ENCODE data around the gene KBTBD2.
A peak's percentile ranks its signal among the peaks of the same experiment; 100 is the strongest.
"Not testable (repeated sequence)": the region's sequence is repeated elsewhere in the genome, so short reads cannot be mapped to it uniquely, and the experiment has no call there.

KBTBD2 gene

DNA sequence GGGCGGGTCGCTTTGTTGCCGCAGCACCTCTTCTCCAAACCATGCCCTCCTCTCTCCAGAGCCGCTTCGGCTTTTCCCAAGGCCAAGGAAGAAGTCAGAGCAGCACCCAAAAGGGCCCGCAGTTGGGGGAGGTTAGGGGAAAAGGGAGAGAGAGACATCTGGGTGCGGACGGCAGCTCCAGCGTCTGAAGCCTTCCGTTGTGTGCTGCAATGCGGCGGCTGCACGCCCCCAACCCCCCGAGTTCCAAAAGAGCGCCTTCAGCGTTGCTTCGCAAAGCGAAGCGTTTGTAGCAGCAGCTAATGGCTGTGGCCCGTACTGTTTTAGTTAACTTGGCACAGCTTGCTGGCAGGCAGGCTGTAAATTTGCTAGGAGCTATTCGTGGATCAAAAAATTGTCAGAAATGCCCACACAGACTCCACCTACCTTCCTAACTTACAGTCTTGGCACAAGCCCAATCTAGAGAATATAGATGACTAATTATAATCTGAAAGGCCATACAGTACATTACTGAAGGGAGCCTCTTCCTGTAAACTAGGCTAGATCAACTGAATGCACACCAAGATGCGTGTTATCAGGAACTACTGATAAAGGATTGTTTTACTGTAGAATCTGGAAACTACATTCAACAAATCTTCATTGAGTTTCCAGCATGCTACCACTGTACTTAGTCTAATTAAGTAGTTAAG is 1.1 kb upstream of the KBTBD2 start:
- no peak for DNase-seq

GRCh38 chr7:32891800-32892520 is 400 bp upstream of the KBTBD2 start:
- DNase-seq: peak; percentile 95

GRCh38 chr7:32890793-32891042 is 842 bp downstream of the KBTBD2 start:
- DNase-seq: no peak

DNA sequence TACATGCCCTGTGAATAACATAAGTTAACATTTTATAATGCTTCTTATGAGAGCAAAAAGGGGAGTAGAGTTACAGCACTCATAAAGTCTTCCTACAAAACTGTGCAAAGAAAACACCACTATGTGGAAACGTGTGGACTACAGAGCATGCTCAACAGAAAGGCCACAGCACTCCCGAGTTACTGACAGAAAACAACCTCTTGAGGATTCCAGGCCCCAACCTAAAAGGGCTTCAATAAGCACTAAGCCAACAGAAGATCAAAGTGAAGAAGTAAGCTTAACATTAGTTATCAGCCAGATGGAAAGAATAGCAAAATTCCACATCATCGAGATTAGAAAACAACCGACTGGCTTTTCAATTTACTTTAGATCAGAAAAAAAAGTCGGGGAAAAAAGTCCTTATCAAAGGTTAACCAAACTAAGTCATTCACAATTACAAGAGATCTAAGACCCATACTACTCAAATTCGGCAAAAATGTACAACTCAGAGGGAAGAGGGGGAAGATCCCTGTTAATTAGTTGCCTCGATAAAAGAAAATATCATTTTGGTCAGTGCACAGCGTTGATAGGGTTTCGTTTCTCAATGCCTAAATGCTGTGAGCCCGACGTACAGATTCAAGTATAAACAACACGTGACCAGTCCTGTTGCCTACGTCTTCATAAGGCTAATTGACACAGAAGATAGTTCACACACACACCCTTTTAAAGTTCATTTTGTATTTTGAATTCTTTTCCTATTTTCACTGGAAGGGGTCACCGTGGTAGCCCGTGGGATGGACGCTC is 1.4 kb downstream of the KBTBD2 start:
- DNase-seq: peak; percentile 41

DNA sequence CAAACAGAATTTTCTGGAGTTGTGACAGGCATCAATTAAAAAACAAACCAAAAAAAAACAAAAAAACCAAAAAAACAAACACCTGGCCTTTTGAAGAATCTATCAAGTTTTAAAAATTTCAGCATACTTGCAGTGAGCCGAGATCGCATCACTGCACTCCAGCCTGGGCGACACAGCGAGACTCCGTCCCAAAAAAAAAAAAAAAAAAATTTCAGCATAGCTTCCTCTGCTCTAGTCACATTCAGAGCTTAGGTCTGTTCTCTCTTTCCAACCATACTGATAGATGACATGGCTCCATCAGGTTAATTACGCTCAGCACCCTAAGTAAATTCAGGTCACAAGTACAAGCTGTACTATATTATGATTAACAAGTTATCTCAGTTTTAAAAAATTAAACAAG is 3.1 kb downstream of the KBTBD2 start:
- no peak for DNase-seq

DNA sequence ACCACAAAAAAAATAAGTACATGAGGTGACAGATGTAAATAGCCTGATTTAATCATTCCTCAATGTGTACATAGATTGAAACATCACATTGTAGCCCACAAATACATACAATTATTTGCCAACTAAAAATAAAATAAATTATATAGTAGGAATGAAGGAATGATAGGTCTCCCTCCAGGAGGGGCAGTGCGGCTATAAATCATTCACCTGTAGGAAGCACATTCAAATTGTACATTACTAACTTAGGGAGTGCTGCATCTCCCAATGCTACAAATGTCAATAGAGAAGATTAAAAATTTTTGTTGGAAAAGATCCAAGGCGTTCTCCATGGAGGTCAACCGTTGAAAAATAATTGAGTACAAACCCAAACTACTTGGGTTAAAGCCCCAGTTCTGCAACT is 4.2 kb downstream of the KBTBD2 start:
- DNase-seq: no peak

- no peak for DNase-seq
These were observed 10.2 kb downstream of the KBTBD2 start for GRCh38 chr7:32881074-32881982.

DNA sequence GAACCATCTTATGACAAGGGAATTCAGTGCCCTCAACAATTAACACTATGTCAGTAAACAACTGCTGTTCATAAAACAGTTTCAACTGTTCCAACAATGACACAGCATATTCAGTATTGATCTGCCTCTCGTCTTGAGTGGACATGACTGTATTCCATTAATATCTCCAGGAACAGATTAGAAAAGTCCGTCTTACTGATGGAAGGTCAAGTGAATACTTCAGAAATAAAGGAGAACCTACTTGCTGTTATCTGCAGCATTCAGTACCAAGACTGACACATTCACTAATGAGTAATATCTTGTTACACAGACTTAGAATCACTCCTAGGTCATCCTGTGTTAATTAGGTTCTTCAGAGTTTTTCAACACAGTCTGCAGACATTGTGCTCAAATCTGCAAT is 12.1 kb downstream of the KBTBD2 start:
- no peak for DNase-seq

- not testable (repeated sequence) for DNase-seq
These were observed 13.5 kb downstream of the KBTBD2 start for GRCh38 chr7:32878023-32878422.

DNA sequence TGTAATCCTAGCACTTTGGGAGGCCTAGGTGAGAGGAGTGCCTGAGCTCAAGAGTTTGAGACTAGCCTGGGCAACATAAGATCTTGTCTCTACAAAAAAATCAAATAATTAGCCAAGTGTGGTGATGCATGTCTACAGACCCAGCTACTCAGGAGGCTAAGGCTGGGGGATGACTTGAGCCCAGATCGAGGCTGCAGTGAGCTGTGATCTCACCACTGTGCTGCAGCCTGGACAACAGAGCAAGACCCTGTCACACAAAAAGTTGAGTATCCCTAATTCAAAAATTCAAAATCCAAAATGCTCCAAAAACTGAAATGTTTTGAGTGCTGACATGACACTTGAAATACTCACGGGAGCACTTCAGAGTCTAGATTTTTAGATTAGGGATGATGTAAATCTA is 19.1 kb downstream of the KBTBD2 start:
- no peak for DNase-seq

DNA sequence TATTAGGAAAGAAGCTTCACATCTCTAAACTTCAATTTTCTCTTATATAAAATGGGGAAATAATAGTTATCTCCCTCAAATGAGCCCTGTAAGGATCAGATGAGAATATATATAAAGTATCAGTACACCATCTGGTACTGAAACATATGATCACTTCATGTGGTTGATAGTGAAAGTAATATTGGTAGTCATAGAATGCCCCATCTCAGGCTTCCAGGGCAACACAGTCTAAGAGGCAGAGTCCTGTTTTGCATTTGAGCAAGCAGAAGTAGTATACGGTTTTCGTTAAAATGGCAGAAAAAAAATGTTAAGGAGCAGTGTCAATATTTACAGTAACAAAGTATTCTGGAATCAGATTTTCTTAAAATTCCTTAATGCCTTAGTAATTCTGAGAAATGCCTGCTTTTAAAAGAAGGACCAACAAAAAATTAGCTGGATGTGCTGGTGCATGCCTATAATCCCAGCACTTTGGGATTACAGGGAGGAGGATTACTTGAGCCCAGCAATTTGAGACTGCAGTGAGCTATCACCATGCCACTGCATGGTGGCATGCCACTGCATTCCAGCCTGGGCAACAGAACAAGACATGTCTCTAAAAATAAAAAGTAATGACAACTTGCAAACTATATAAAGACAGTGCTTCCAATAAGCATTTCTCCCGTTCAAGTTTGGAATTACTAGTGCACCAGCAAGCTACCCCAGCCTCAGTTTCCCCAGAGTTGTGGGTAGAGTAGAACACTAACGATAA is 19.8 kb downstream of the KBTBD2 start:
- no peak for DNase-seq

DNA sequence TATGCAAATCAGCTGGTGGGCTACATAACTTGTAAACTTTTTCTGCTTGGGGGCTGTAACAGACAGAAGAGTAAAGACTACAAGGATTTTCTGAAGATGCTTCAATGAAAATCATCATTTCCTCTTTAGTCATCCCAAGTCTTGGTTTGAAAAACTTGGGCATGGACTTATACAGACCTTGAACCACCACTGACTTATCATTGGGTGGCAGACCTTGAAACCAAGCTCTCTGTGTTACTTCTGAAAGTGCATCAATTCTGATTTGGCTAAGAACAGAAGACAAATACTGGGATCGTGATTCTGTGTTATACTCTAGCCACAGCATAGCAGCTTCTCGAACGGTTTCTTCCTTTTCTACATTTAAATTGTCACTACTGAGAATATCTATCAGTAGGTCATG is 21.3 kb downstream of the KBTBD2 start:
- no peak for DNase-seq

- DNase-seq: no peak
These were observed 21.8 kb downstream of the KBTBD2 start for GRCh38 chr7:32869716-32870115.

DNA sequence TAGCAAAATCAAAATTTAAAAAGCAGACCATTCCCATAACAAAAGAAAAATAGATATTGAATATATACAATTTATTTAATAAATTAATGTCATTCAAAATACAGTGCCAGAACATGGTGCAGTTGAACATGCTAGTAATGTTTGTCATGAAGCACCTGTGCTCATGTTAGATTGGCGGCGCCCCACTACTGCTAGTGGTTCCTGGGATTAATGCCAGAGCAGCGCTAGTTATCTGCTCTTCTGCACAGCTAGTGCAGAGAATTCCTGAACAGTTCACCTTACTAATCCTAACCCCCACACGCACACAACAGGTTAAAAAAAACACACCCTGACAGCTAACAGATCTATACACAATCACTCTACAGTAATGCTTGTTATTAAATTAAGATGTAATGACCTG is 23.4 kb downstream of the KBTBD2 start:
- DNase-seq: no peak

GRCh38 chr7:32865448-32866030 is 26.0 kb downstream of the KBTBD2 start:
- no peak for DNase-seq

- not testable (repeated sequence) for DNase-seq
These were observed 27.7 kb downstream of the KBTBD2 start for GRCh38 chr7:32863872-32864271.

DNA sequence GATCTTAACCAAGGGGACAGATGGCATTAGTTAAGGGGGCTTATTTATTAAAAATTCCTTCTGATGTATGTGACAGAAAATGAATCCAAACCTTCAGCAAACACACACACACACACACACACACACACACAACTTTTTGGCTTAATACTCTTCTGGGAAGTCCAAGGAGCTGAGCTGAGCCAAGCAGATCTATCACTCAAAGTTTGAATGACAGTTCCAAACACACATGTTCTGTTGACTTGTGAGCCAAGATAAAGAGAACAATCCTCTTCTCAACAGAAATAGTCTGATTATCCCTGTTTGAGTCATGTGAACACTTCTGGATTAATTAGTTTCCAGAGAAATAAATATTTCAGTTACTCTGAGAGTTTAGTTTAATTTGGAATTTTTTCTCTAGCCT is 31.5 kb downstream of the KBTBD2 start:
- DNase-seq: no peak

DNA sequence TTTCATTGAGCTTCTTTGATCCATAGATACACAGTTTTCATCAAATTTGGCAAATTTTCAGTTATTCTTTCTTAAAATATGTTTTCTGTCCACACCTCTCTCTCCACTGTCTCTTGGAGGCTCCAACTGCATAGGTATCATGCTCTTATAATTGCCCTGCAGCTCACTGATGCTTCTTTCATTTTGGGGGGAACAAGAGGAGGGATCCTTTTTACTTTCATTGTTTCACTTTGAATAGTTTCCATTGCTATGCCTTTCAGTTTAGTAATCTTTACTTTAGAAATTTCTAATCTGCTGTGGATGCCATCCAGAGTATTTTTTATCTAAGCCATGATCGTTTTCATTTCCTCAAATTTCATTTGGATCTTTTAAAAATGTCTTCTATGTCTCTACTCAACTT is 32.9 kb downstream of the KBTBD2 start:
- DNase-seq: no peak

GRCh38 chr7:32857063-32857462 is 34.5 kb downstream of the KBTBD2 start:
- not testable (repeated sequence) for DNase-seq

DNA sequence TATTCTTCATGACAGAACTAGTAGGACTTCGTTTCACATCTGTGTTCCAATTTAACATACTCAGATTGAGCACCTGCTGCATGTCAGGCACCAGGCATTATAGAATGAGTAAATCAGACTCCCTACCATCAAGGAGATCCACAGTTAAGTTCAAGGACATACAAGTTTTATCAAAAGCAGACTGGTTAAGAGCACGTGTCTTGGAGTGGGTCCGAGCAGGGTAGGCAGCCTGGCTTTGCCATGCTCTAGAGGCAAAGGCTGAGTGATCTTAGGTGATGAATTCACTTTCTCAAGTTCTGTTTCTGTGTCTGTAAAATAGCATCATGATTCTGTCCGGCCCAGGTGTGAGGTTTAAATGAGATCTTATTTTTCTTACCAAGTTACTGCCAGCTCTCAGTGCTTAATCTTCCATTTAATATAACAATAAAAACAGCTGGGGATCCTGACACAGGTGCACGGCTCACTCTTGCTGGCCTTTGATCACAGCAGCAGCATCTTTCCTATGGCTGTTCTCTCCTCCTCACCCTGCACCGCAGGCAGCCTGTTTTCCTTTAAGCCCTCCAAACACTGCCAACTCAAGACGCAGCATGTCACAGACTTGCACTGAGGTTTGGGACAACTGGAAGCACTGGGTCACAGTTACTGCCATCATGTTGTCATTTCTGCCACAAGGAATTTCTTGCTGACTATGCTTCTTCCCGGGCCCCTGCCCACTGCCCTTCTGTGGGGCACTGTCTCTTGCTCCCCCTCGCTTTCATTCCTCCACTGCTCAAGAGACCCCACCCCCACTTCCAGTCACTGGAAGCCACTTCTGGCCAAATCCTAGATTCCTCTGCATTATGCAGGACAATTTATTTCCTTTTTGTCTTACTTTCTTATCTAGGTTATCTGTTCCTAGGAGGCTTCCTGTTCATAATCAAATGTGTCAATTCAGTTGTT is 35.5 kb downstream of the KBTBD2 start:
- not testable (repeated sequence) for DNase-seq

GRCh38 chr7:32850654-32851053 is 40.9 kb downstream of the KBTBD2 start:
- DNase-seq: not testable (repeated sequence)
